ENCODE results near the gene GPR153.
A peak's percentile ranks its signal among the peaks of the same experiment; 100 is the strongest.

DNA sequence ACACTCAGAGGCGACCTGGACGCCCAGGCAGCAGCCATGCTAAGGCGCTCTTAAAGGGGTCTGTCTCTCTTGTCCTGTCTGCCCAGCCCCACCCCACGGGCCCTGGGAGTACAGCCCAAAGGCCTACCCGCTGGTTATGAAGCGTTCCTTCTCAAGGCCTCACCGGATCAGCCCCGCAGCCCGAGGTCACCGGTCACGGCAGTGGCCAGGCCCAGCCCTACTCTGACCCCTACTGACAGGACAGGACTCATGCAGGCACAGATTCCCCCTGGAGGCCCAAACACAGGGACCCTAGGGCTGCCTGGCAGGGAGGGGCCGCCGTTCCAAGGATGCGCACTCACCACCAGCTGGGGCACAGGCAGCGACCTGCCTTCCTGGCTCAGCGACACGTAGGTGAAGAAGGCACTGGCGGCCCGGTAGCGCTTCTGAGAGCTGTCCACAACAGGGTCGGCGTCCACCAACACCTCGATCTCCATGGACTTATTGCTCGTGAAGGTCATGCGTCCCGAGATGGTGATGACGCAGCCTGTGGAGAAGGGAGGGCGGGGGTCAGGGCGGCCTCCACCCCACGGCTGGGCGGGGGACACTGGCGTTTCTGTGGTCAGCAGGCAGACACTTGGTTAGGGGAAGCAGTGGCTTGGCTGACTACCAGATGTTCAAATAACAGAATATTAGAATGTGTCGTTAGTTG, 20.0 kb upstream of the GPR153 start:
- TF ChIP-seq, protein P1, sequence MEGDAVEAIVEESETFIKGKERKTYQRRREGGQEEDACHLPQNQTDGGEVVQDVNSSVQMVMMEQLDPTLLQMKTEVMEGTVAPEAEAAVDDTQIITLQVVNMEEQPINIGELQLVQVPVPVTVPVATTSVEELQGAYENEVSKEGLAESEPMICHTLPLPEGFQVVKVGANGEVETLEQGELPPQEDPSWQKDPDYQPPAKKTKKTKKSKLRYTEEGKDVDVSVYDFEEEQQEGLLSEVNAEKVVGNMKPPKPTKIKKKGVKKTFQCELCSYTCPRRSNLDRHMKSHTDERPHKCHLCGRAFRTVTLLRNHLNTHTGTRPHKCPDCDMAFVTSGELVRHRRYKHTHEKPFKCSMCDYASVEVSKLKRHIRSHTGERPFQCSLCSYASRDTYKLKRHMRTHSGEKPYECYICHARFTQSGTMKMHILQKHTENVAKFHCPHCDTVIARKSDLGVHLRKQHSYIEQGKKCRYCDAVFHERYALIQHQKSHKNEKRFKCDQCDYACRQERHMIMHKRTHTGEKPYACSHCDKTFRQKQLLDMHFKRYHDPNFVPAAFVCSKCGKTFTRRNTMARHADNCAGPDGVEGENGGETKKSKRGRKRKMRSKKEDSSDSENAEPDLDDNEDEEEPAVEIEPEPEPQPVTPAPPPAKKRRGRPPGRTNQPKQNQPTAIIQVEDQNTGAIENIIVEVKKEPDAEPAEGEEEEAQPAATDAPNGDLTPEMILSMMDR (IDR thresholded peaks at IDR 0.05) = peak in 3 of 6 experiments; percentile 48 to 58 (median 52)
- no peak for TF ChIP-seq POLR2A (IDR thresholded peaks at IDR 0.05)

All from Peyer's patch (tissue), 4 donors.